Activated CD8-positive, alpha-beta T cell treated with anti-CD3 and anti-CD28 coated beads for 36 hours (primary cell): ENCODE data around the gene RFX3. TPM values are rescaled to one million over a fixed set of nuclear protein-coding genes. Genes with fewer than 3 reads are reported as not detected.

Source experiments
- ATAC-seq: fragments of 200-7000 bp; cut with Tn5 transposase; one replicate; pipeline ENCODE4 v1.10.0; 2021; ENCODE audit warnings: mild to moderate bottlenecking, moderate library complexity
- CTCF ChIA-PET: fragments of 350-600 bp; sonication (Branson Sonifier 250); formaldehyde crosslinking; loops from one replicate; lab custom pipeline; 2021; ENCODE audit warnings: antibody characterized with exemption; lab: Charles Lee
- POLR2A ChIA-PET: fragments of 350-600 bp; sonication (Branson Sonifier 250); formaldehyde crosslinking; loops from one replicate; lab custom pipeline; 2021; ENCODE audit warnings: antibody characterized with exemption; lab: Charles Lee
- DNase-seq: peaks from one replicate; pipeline ENCODE4 v3.0.0-alpha.2; 2020
- H3K27ac Mint-ChIP-seq: one replicate; pipeline ENCODE4 v1.8.0; 2021; ENCODE audit warnings: mild to moderate bottlenecking, mixed read lengths
- H3K27me3 Mint-ChIP-seq: one replicate; pipeline ENCODE4 v1.8.0; 2021; ENCODE audit warnings: mixed read lengths
- H3K36me3 Mint-ChIP-seq: one replicate; pipeline ENCODE4 v1.8.0; 2021; ENCODE audit warnings: low read depth, mixed read lengths
- H3K4me1 Mint-ChIP-seq: one replicate; pipeline ENCODE4 v1.8.0; 2021; ENCODE audit warnings: low read depth, mixed read lengths
- H3K4me3 Mint-ChIP-seq: one replicate; pipeline ENCODE4 v1.8.0; 2021; ENCODE audit warnings: mild to moderate bottlenecking, moderate library complexity, mixed read lengths
- H3K9me3 Mint-ChIP-seq: one replicate; pipeline ENCODE4 v1.8.0; 2021; ENCODE audit warnings: mixed read lengths
- CTCF ChIP-seq: fragments of 200-600 bp; IDR thresholded peaks from one replicate; pipeline ENCODE4 v1.8.0; 2022; ENCODE audit warnings: antibody characterized with exemption, mild to moderate bottlenecking
- intact Hi-C: fragments of 100-400 bp; cut with micrococcal nuclease; formaldehyde crosslinking; loops from one replicate; pipeline ENCODE4 v1.10.0; 2022
- total RNA-seq, 2 experiments: library from RNA; stranded (reverse); gene quantifications; one replicate each; pipeline ENCODE4 v1.2.3, GENCODE V29; 2021

The RFX3 gene
- total RNA-seq, 2 experiments from 2014 or later = 10.3 to 12.3 TPM

- Mint-ChIP-seq H3K36me3 (no peaks in the 10 kb centered on the region), H3K4me3 (no peak overlapping the region), H3K4me1 (no peaks in the 10 kb centered on the region), H3K27ac (no peak overlapping the region), H3K27me3 (peaks cover 9% of the 10 kb centered on the region), H3K9me3 (no peaks in the 10 kb centered on the region)
- ATAC-seq (no peak), DNase-seq (no peak)
- intact Hi-C loops = no loop called here
- ChIA-PET POLR2A (no interaction called here), CTCF (interaction anchor here (1.3 kb wide), 1 partner anchor 10 kb away, joined by 4 read pairs; no protein-coding TSS in a partner anchor)
- no peak for TF ChIP-seq CTCF
Measured at GRCh38 chr9:3191715-3192114, 334.1 kb downstream of the RFX3 start.

DNA sequence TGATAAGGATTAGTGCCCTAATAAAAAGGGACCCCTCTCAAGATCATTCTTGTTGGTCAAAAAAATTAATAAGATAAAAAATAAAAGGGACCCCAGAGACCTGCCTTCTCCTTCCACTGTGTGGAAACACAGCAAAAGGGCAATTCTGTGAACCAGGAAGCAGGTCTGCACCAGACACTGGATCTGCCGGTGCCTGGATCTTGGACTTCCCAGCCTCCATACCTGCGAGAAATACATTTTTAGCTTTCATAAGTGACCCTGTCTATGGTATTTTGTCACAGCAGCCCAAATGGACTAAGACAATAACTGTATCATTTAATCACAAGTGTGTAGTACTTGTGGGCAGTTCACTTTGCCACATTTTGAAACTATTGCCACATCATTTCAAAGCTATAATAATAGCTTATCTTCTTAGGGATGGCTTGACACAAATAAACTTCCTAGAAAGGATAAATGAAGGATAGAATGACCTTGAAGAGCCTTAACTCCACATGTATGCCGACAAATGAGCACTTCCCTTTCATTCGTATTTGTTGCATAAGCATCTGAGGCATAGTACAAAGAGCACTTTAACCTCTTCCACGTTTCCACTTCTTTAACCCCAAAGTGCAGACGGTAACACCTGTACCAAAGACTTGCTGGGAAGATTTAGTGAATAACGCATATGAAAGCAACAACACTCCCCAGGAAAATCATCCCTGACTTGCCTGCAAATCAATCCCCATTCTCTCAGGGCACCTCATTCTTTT, 336.5 kb downstream of the RFX3 start:
- intact Hi-C loops = no loop called here
- Mint-ChIP-seq H3K4me3 (no peak overlapping the region), H3K4me1 (no peaks in the 10 kb centered on the region), H3K27me3 (peaks cover 15% of the 10 kb centered on the region), H3K9me3 (no peaks in the 10 kb centered on the region), H3K27ac (no peak overlapping the region), H3K36me3 (no peaks in the 10 kb centered on the region)
- no peak for TF ChIP-seq CTCF
- ATAC-seq (no peak), DNase-seq (no peak)
- ChIA-PET POLR2A (interaction anchor here (0.5 kb wide), 1 partner anchor 1241 kb away, joined by 4 read pairs; no protein-coding TSS in a partner anchor), CTCF (interaction anchor here (1.5 kb wide), 1 partner anchor 9 kb away, joined by 4 read pairs; no protein-coding TSS in a partner anchor)

DNA sequence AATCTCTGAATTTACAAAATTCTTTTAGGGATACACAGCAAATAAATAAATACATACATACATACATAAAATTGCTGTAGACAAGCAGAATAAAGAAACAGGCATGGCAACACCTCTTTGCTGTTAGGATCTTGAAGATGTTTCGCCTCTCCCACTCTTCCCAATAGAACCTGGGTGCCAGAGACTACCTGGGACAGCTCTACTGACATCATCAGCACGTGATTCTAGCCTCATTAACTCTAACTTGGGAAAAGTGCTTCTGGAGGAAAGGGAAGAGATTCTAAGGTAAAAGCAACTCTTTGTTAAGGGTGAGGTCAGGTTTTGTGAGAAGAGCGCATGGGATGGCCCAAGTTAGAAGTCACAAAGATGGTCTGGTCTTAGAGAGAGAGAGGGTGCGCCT, 339.1 kb downstream of the RFX3 start:
- CTCF ChIA-PET = no interaction called here
- no peaks in the 10 kb centered on the region for H3K36me3 Mint-ChIP-seq
- DNase-seq (no peak), ATAC-seq (no peak)
- peaks cover 25% of the 10 kb centered on the region for H3K27me3 Mint-ChIP-seq
- H3K4me3 Mint-ChIP-seq = no peak overlapping the region
- no peak overlapping the region for H3K27ac Mint-ChIP-seq
- no peak for TF ChIP-seq CTCF
- no peaks in the 10 kb centered on the region for H3K9me3 Mint-ChIP-seq
- no peaks in the 10 kb centered on the region for H3K4me1 Mint-ChIP-seq
- POLR2A ChIA-PET = no interaction called here
- intact Hi-C loops = no loop called here

DNA sequence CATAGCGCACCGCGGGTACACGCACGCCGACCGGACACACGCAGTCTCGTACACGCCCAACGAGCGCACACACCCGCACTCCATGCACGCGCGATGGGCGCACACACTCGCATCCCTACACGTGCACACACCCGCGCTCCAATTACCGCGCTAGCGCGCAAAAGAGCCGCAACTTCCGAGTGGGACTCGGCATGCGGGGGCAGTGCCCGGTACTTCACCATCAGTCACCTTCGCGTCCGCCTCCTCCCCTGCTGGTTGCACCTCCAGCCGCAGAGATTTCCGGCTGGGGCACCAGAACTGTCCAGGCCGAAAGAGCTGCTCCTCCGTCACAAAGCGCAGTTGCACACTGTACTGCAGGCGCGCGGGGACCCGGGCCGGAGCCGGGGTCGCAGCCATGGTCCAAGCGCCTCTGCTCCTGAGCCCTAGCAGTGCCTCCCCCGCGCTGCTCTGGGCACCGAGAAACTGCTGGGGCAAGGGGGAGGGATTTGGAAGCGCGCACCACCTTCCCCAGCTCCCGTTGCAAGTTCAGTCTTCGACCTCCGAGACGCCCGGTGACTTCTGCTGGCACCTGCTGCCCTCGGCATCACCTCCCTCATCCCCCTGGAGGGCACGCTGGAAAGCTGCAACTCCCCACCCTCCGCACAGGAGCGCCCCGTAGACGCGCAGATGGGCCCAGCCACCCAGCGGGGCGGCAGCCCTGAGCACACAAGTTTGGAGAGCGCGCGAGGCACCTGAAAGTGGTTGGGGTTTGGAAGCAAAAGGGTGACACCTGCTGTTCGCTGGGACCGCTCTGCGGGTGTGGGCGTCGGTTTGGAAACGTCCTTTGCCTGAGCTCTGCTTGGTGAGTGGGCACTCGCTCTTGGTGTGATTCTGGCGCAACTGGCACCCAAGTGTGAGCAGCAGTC, 344.5 kb downstream of the RFX3 start:
- ATAC-seq (peak; percentile 86), DNase-seq (peak; percentile 71)
- intact Hi-C loops = loop anchor here (1.0 kb wide), 1 partner anchor 324 kb away; no protein-coding TSS in a partner anchor
- H3K27ac Mint-ChIP-seq = no peak overlapping the region
- CTCF ChIA-PET = interaction anchor here (0.7 to 4.2 kb wide), 7 partner anchors 11 to 597 kb away, joined by 3 to 33 read pairs (median 3); no protein-coding TSS in a partner anchor
- peak; percentile 31 for TF ChIP-seq CTCF
- no peaks in the 10 kb centered on the region for H3K36me3 Mint-ChIP-seq
- H3K4me1 Mint-ChIP-seq = peaks cover 2% of the 10 kb centered on the region
- no peaks in the 10 kb centered on the region for H3K9me3 Mint-ChIP-seq
- peaks cover 36% of the 10 kb centered on the region for H3K27me3 Mint-ChIP-seq
- peak overlapping the region; percentile 51 for H3K4me3 Mint-ChIP-seq
- POLR2A ChIA-PET = no interaction called here
